Endothelial cell of umbilical vein (primary cell): ENCODE data around the gene ZBTB34. TPM values are rescaled to one million over a fixed set of nuclear protein-coding genes. Genes with fewer than 3 reads are reported as not detected.

Experiments used
- Bru-seq: library from RNA; stranded (reverse); fragments of 400-500 nt; gene quantifications from one replicate; lab custom pipeline; 2021; lab: Mats Ljungman, UMichigan
- BruChase-seq, 2 experiments: library from RNA; stranded (reverse); fragments of 400-500 nt; gene quantifications; one replicate each; lab custom pipeline; 2021; lab: Mats Ljungman, UMichigan
- BruUV-seq: library from RNA; stranded (reverse); fragments of 400-500 nt; replicated peaks from 2 replicates; lab custom pipeline; 2021; lab: Mats Ljungman, UMichigan
- CTCF ChIA-PET: fragments of 300-600, 350-600 bp; sonication (Branson Sonifier 250); formaldehyde crosslinking; loops from one replicate; lab custom pipeline; 2021; ENCODE audit warnings: antibody characterized with exemption, inconsistent platforms; lab: Charles Lee
- POLR2A ChIA-PET: fragments of 300-600, 350-600 bp; sonication (Branson Sonifier 250); formaldehyde crosslinking; loops from one replicate; lab custom pipeline; 2021; ENCODE audit warnings: antibody characterized with exemption, inconsistent platforms; lab: Charles Lee
- DNase-seq: peaks from one replicate; pipeline ENCODE4 v3.0.0-alpha.2; 2011; ENCODE audit warnings: low read depth, low spot score
- FAIRE-seq: peaks from 2 replicates; lab custom pipeline; 2011; peaks lifted over from hg19 to GRCh38; lab: Jason Lieb, UNC
- H2AFZ ChIP-seq: 2 replicates; pipeline ENCODE4 v1.6.0; 2012; ENCODE audit warnings: low read depth, low read length, control low read depth, inconsistent platforms
- H3K27ac ChIP-seq: 2 replicates; pipeline ENCODE4 v1.5.1; 2011; ENCODE audit warnings: low read depth, mild to moderate bottlenecking, control low read depth, low read length, moderate library complexity; ENCODE audit not compliant: insufficient read depth
- H3K27me3 ChIP-seq, 2 experiments: 2 replicates each; pipeline versions ENCODE4 v1.6.0 to v1.6.1; 2011; ENCODE audit warnings: low read length in 2 of 2, mixed read lengths in 1 of 2; ENCODE audit not compliant: control insufficient read depth in 2 of 2, insufficient read depth in 2 of 2
- H3K36me3 ChIP-seq, 2 experiments: 2 replicates in 1 of 2; 3 replicates in 1 of 2; pipeline ENCODE4 v1.5.1; 2011; ENCODE audit warnings: low read length in 2 of 2, mild to moderate bottlenecking in 1 of 2, moderate library complexity in 1 of 2; ENCODE audit not compliant: control insufficient read depth in 2 of 2, insufficient read depth in 2 of 2; ENCODE audit errors: extremely low read depth in 1 of 2
- H3K4me1 ChIP-seq: 3 replicates; pipeline ENCODE4 v1.5.1; 2011; ENCODE audit warnings: mild to moderate bottlenecking, low read length; ENCODE audit not compliant: control insufficient read depth, insufficient read depth; ENCODE audit errors: extremely low read depth
- H3K4me2 ChIP-seq: 2 replicates; pipeline ENCODE4 v1.6.1; 2011; ENCODE audit warnings: low read length, control low read depth, mixed read lengths; ENCODE audit not compliant: insufficient read depth
- H3K4me3 ChIP-seq, 3 experiments: fragments of 200-600 bp in 1 of 3; sonication (generic), shearing (Covaris generic) in 1 of 3; replicated peaks in 1 of 3; 2 replicates each; pipeline ENCODE4 v1.5.1; 2011 to 2016; ENCODE audit warnings: control low read depth in 3 of 3, low read length in 3 of 3, mild to moderate bottlenecking in 2 of 3, inconsistent platforms in 1 of 3, low read depth in 1 of 3, moderate library complexity in 1 of 3; ENCODE audit not compliant: insufficient read depth in 1 of 3
- H3K79me2 ChIP-seq: 2 replicates; pipeline ENCODE4 v1.6.0; 2012; ENCODE audit warnings: low read length, inconsistent platforms; ENCODE audit not compliant: control insufficient read depth, insufficient read depth
- H3K9ac ChIP-seq: replicated peaks from 2 replicates; pipeline ENCODE3; 2011; ENCODE audit warnings: low read length, control low read depth; ENCODE audit not compliant: insufficient read depth; ENCODE audit errors: extremely low read depth
- H3K9me1 ChIP-seq: replicated peaks from 3 replicates; pipeline ENCODE4 v1.6.0; 2011; ENCODE audit warnings: mild to moderate bottlenecking, low read length; ENCODE audit not compliant: control insufficient read depth, insufficient read depth; ENCODE audit errors: extremely low read depth
- H3K9me3 ChIP-seq: replicated peaks from 2 replicates; pipeline ENCODE4 v1.5.1; 2012; ENCODE audit warnings: low read length, inconsistent platforms; ENCODE audit not compliant: control insufficient read depth, insufficient read depth
- H4K20me1 ChIP-seq: replicated peaks from 2 replicates; pipeline ENCODE3; 2011; ENCODE audit warnings: mild to moderate bottlenecking, low read length; ENCODE audit not compliant: control insufficient read depth, insufficient read depth; ENCODE audit errors: extremely low read depth
- CTCF ChIP-seq, 2 donors: IDR thresholded peaks; 1 replicate in 1 of 2; 2 replicates in 1 of 2; pipeline ENCODE4 v1.5.1; 2011; ENCODE audit warnings: low read length in 2 of 2, mild to moderate bottlenecking in 2 of 2, moderate library complexity in 2 of 2, control low read depth in 1 of 2, inconsistent platforms in 1 of 2, low read depth in 1 of 2; ENCODE audit not compliant: insufficient read depth in 1 of 2; ENCODE audit errors: extremely low read depth in 1 of 2
- EZH2 ChIP-seq: IDR thresholded peaks from 2 replicates; pipeline ENCODE4 v1.6.1; 2012; ENCODE audit warnings: borderline replicate concordance, low read depth, mild to moderate bottlenecking, moderate library complexity, low read length, inconsistent platforms; ENCODE audit not compliant: severe bottlenecking
- FOS ChIP-seq: IDR thresholded peaks from 2 replicates; pipeline ENCODE4 v1.6.1; 2011; ENCODE audit warnings: mild to moderate bottlenecking, low read length, moderate library complexity, borderline replicate concordance; ENCODE audit not compliant: insufficient read depth
- GATA2 ChIP-seq: IDR thresholded peaks from 2 replicates; pipeline ENCODE4 v1.7.0; 2011; ENCODE audit warnings: low read depth, mild to moderate bottlenecking, moderate library complexity, mixed read lengths, low read length; ENCODE audit not compliant: insufficient read length, insufficient read depth
- JUN ChIP-seq: IDR thresholded peaks from 2 replicates; pipeline ENCODE4 v1.6.1; 2011; ENCODE audit warnings: borderline replicate concordance, low read depth; ENCODE audit not compliant: insufficient read length, insufficient read depth
- MAX ChIP-seq: IDR thresholded peaks from 2 replicates; pipeline ENCODE4 v1.6.1; 2011; ENCODE audit not compliant: insufficient read depth, insufficient read length
- MYC ChIP-seq: IDR thresholded peaks from one replicate; pipeline ENCODE4 v1.6.1; 2011; ENCODE audit warnings: mild to moderate bottlenecking, low read depth, low read length
- POLR2A ChIP-seq: IDR thresholded peaks from 2 replicates; pipeline ENCODE4 v1.6.1; 2012; ENCODE audit warnings: low read depth, mild to moderate bottlenecking, control low read depth, low read length
- POLR2AphosphoS5 ChIP-seq: IDR thresholded peaks from 2 replicates; pipeline ENCODE4 v1.6.1; 2012; ENCODE audit warnings: low read depth, mild to moderate bottlenecking, control low read depth, low read length, moderate library complexity; ENCODE audit not compliant: insufficient read depth
- dilution Hi-C: fragments of 300-500 bp; cut with MboI; formaldehyde crosslinking; loops from one replicate; pipeline ENCODE4 v1.15.0; 2019; ENCODE audit warnings: low sequenced_read_pairs; ENCODE audit not compliant: extremely low pct_ligation_motif_present
- intact Hi-C: fragments of 100-400 bp; cut with micrococcal nuclease; formaldehyde crosslinking; loops from one replicate; pipeline ENCODE4 v1.10.0; 2022
- long read RNA-seq: library from polyadenylated mRNA; stranded (forward); transcript quantifications from one replicate; pipeline ENCODE4 v2.0.0, GENCODE V29; 2021
- polyA minus RNA-seq, 3 experiments: library from RNA; depleted of rRNA, polyadenylated mRNA; stranded (reverse); fragments of >200 nt; gene quantifications; 1 replicate in 1 of 3; 2 replicates in 2 of 3; pipeline ENCODE4 v1.2.3, GENCODE V29; 2011
- polyA plus RNA-seq, 4 experiments: library from polyadenylated mRNA; depleted of rRNA in 3 of 4; stranded (reverse) in 3 of 4; unstranded in 1 of 4; fragments of >200 nt; gene quantifications; 2 replicates each; pipeline versions ENCODE4 v1.2.1 to v1.2.3, GENCODE V29; 2011 to 2012; ENCODE audit warnings: missing spikeins in 1 of 4
- total RNA-seq: library from RNA; stranded (reverse); gene quantifications from 2 replicates; pipeline ENCODE4 v1.2.3, GENCODE V29; 2021

Gene ZBTB34
- total RNA-seq (9.3 and 9.6 TPM in 2 replicates), polyA plus RNA-seq (4.0 and 4.3 TPM in 2 replicates), polyA minus RNA-seq (14.9 and 15.5 TPM in 2 replicates), Bru-seq, nascent RNA (percentile 79 among the genes with signal in this experiment), BruChase-seq, experiment 1, labeled RNA remaining after a 6-hour chase (percentile 68 among the genes with signal in this experiment), BruChase-seq, experiment 2, labeled RNA remaining after a 2-hour chase (percentile 83 among the genes with signal in this experiment)
- polyA plus RNA-seq (2011; cell fraction: cytosol; rRNA removed), result 3.4 and 4.0 TPM in 2 replicates
- polyA plus RNA-seq (2011; cell fraction: nucleus; rRNA removed), result 5.7 and 6.4 TPM in 2 replicates
- 3.7 and 4.1 TPM in 2 replicates for polyA plus RNA-seq (2012)
- 10.5 TPM for polyA minus RNA-seq (2011; cell fraction: cytosol; rRNA and poly(A)+ RNA removed)
- 5.3 and 8.7 TPM in 2 replicates for polyA minus RNA-seq (2011; cell fraction: nucleus; rRNA and poly(A)+ RNA removed)
- long read RNA-seq, full-length matches to known transcripts, result 5 of 9 reads
- long read RNA-seq, partial matches to known transcripts, result 0 of 9 reads
- long read RNA-seq, other reads (novel, unspliced or antisense), result 4 of 9 reads

GRCh38 chr9:126860077-126860756 lies at the start of gene ZBTB34:
Gene ZBTB34, plus strand, starts transcription at chr9:126860639. Its CDS starts 18,761 bp downstream, at chr9:126879400.
- Histone ChIP-seq H3K9me1 (no peaks in the 10 kb centered on the region), H3K27ac (peak within 1 kb of the TSS; percentile 72), H3K9ac (peak within 1 kb of the TSS; percentile 80), H4K20me1 (no peaks in the 10 kb centered on the region), H3K4me1 (peaks cover 16% of the 10 kb centered on the region), H3K27me3 (peaks cover 22 to 25% of the 10 kb centered on the region in 2 experiments), H3K79me2 (peaks cover 37% of the 10 kb centered on the region), H3K4me2 (peak within 1 kb of the TSS; percentile 96), H2AFZ (peak within 1 kb of the TSS; percentile 90), H3K9me3 (no peaks in the 10 kb centered on the region), H3K4me3 (peak within 1 kb of the TSS; percentile 73 to 94 (median 85)), H3K36me3 (peaks cover 0 to 3% of the 10 kb centered on the region in 2 experiments)
- dilution Hi-C loops, result no loop called here
- peak; percentile 98 to 99 for TF ChIP-seq CTCF (IDR thresholded peaks at IDR 0.05; ENCODE audit: extremely low read depth in 1 of 2, insufficient read depth in 1 of 2, low read depth in 1 of 2, low read length in 2 of 2)
- TF ChIP-seq POLR2A, result peak; percentile 73
- TF ChIP-seq EZH2, result no peak
- no peak for TF ChIP-seq JUN
- TF ChIP-seq GATA2, result no peak
- no peak for TF ChIP-seq MYC
- TF ChIP-seq POLR2AphosphoS5, result peak; percentile 84
- no peak for TF ChIP-seq FOS
- no peak for TF ChIP-seq MAX
- intact Hi-C loops, result loop anchor here (5.0 kb wide), 1 partner anchor 52 kb away; the partner anchor contains the start of gene RALGPS1
- peak; percentile 38 for FAIRE-seq
- BruUV-seq, result TSS peak; percentile 74
- ChIA-PET POLR2A (interaction anchor here (0.6 kb wide), 1 partner anchor 16 kb away, joined by 3 read pairs; no protein-coding TSS in a partner anchor), CTCF (interaction anchor here (0.6 to 2.7 kb wide), 8 partner anchors 8 to 263 kb away, joined by 3 to 11 read pairs (median 3); partner anchors contain the start of genes RALGPS1 and ZBTB43)
- peak; percentile 61 for DNase-seq
